Naive B cell (primary cell): ENCODE results near the gene RELL1. TPM values are rescaled to one million over a fixed set of nuclear protein-coding genes. Genes with fewer than 3 reads are reported as not detected.
A peak's percentile ranks its signal among the peaks of the same experiment; 100 is the strongest.

Experiments
- ATAC-seq, 2 donors: fragments of 150-1000 bp; cut with Tn5 transposase; 2 replicates each; pipeline ENCODE4 v1.10.0; 2021; ENCODE audit warnings: low read depth in 2 of 2, mild to moderate bottlenecking in 2 of 2, moderate library complexity in 2 of 2
- DNase-seq: peaks from one replicate; pipeline ENCODE4 v3.0.0; 2022
- H3K27ac Mint-ChIP-seq, 6 donors: one replicate each; pipeline ENCODE4 v1.8.0; 2020 to 2022; ENCODE audit warnings: mild to moderate bottlenecking in 6 of 6, mixed read lengths in 6 of 6, moderate library complexity in 5 of 6, inconsistent platforms in 2 of 6
- H3K27me3 Mint-ChIP-seq, 3 donors: one replicate each; pipeline ENCODE4 v1.8.0; 2021 to 2022; ENCODE audit warnings: mixed read lengths in 3 of 3, mild to moderate bottlenecking in 1 of 3
- H3K36me3 Mint-ChIP-seq, 2 donors: one replicate each; pipeline ENCODE4 v1.8.0; 2020 to 2022; ENCODE audit warnings: mixed read lengths in 2 of 2, inconsistent platforms in 1 of 2, mild to moderate bottlenecking in 1 of 2
- H3K4me1 Mint-ChIP-seq, 3 donors: one replicate each; pipeline ENCODE4 v1.8.0; 2020 to 2022; ENCODE audit warnings: mixed read lengths in 3 of 3, inconsistent platforms in 1 of 3, mild to moderate bottlenecking in 1 of 3, moderate library complexity in 1 of 3
- H3K4me3 Mint-ChIP-seq, 8 donors: one replicate each; pipeline ENCODE4 v1.8.0; 2020 to 2022; ENCODE audit warnings: mild to moderate bottlenecking in 8 of 8, mixed read lengths in 8 of 8, moderate library complexity in 8 of 8, inconsistent platforms in 2 of 8
- H3K9me3 Mint-ChIP-seq, 7 donors: one replicate each; pipeline ENCODE4 v1.8.0; 2020 to 2022; ENCODE audit warnings: mixed read lengths in 7 of 7, mild to moderate bottlenecking in 5 of 7, inconsistent platforms in 2 of 7, moderate library complexity in 1 of 7
- polyA plus RNA-seq, 6 donors: library from polyadenylated mRNA; unstranded; fragments of 300-500 nt; fragmentation: Illumina TruSeq; gene quantifications; one replicate each; pipeline ENCODE4 v1.2.3, GENCODE V29; 2021; ENCODE audit warnings: low read depth in 6 of 6

The RELL1 gene
- polyA plus RNA-seq, 6 donors from 2014 or later, result 0.32 to 1.2 (median 0.59) TPM; not detected in 2

DNA sequence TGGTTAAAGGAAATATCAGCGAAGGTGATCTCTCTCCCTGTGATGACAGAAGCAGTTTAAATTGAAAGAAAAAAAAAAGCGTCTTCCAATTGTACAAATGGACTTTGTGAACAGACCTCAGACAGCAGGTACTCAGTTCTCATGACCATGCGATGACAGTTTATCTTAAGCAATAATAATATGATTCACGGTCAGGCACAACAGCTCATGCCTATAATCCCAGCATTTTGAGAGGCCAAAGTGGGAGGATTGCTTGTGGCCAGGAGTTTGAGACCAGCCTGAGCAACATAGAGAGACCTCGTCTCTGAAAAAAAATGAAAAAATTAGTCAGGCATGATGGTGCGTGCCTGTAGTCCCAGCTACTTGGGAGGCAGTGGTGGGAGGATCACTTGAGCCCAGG lies 51.0 kb downstream of the RELL1 start:
- Mint-ChIP-seq H3K4me1 (peaks cover 0 to 5% (median 0%) of the 10 kb centered on the region in 3 donors), H3K27me3 (no peaks in the 10 kb centered on the region), H3K4me3 (no peak overlapping the region), H3K27ac (no peak overlapping the region), H3K9me3 (peaks cover 0 to 4% (median 0%) of the 10 kb centered on the region in 7 donors), H3K36me3 (peaks cover 0 to 7% of the 10 kb centered on the region in 2 donors)
- DNase-seq, result no peak
- ATAC-seq, result no peak

DNA sequence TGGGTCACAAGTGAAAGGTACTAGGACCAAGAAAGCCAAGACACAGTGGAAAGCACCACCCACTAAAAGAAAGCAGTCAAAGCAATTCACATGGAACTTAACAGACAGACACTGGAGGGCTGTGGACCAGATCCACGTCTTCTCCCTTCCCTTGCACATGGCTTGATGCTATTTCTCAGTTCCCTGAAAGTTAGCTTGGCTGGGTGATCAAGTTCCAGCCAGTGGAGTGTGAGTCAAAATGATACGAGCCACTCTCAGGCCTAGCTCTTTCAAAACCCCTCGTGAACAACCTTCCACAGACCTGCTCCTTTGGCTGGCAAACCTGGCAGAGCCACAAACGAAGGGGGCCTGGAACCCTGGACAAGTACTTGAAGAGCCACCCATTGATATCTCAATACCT lies 52.0 kb downstream of the RELL1 start:
- H3K4me3 Mint-ChIP-seq, result no peak overlapping the region
- H3K27me3 Mint-ChIP-seq, result no peaks in the 10 kb centered on the region
- ATAC-seq (no peak), DNase-seq (no peak)
- peaks cover 0 to 4% (median 0%) of the 10 kb centered on the region in 7 donors for H3K9me3 Mint-ChIP-seq
- H3K27ac Mint-ChIP-seq, result no peak overlapping the region
- H3K4me1 Mint-ChIP-seq, result peaks cover 0 to 5% (median 0%) of the 10 kb centered on the region in 3 donors
- H3K36me3 Mint-ChIP-seq, result peaks cover 0 to 7% of the 10 kb centered on the region in 2 donors

DNA sequence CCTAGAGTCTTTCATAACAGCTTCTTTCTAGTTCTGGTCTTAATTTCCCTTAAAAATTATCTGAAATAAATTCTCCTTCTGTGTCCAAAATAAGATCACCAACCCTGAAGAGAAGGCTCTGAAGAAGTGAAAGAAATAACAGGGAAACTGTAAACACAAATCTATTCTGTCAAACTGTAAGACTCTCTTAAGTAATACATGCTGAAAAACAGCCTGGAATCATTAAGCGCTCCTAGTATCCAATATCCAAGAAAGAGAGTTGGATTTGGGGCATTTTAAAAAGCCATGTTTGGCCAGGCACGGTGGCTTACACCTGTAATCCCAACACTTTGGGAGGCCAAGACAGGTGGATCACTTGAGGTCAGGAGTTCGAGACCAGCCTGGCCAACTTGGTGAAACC lies 53.3 kb downstream of the RELL1 start:
- peaks cover 0 to 7% of the 10 kb centered on the region in 2 donors for H3K36me3 Mint-ChIP-seq
- H3K4me1 Mint-ChIP-seq, result peaks cover 0 to 5% (median 0%) of the 10 kb centered on the region in 3 donors
- H3K27ac Mint-ChIP-seq, result peak overlapping the region in 1 of 6 donors; percentile 20
- no peak overlapping the region for H3K4me3 Mint-ChIP-seq
- no peak for DNase-seq
- no peaks in the 10 kb centered on the region for H3K27me3 Mint-ChIP-seq
- no peak for ATAC-seq
- H3K9me3 Mint-ChIP-seq, result peaks cover 0 to 4% (median 0%) of the 10 kb centered on the region in 7 donors

DNA sequence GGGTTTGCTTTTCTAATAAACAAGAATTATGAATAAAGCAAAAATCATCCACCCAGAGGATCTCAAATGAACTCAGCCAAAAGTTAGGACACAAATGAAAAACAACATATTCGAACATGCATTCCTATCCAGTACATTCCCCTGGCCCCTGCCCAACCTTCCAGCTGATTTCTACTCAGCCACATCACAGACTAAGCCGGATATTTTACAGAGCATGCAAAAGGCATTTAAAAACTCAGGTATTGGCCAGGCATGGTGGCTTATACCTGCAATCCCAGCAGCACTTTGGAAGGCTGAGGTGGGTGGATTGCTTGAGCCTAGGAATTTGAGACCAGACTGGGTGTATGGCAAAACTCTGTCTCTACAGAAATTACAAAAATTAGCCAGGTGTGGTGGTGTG lies 54.6 kb downstream of the RELL1 start:
- DNase-seq, result no peak
- H3K4me3 Mint-ChIP-seq, result no peak overlapping the region
- peaks cover 0 to 5% (median 0%) of the 10 kb centered on the region in 3 donors for H3K4me1 Mint-ChIP-seq
- peaks cover 0 to 4% (median 0%) of the 10 kb centered on the region in 7 donors for H3K9me3 Mint-ChIP-seq
- H3K27ac Mint-ChIP-seq, result peak overlapping the region in 1 of 6 donors; percentile 80
- H3K36me3 Mint-ChIP-seq, result peaks cover 0 to 7% of the 10 kb centered on the region in 2 donors
- no peaks in the 10 kb centered on the region for H3K27me3 Mint-ChIP-seq
- ATAC-seq, result no peak

DNA sequence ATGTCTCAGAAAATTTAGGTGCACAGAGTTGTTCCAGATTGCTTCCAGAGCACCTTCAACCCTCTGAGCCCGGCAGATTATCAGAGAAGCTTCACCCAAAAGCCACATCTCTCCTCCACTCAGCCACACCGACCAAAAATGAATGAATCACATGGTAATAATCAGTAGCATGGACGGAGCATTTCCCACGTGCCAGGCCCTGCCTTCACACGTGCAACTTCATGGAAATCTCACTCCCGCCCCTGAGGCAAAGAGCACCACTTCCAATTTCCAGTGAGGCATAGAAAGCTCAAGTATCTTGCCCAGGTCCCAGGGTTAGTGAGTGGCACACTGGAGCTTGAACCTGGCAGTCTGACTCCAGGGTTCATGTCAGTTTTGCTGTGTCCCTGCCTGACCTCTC lies 56.5 kb downstream of the RELL1 start:
- H3K4me3 Mint-ChIP-seq, result no peak overlapping the region

DNA sequence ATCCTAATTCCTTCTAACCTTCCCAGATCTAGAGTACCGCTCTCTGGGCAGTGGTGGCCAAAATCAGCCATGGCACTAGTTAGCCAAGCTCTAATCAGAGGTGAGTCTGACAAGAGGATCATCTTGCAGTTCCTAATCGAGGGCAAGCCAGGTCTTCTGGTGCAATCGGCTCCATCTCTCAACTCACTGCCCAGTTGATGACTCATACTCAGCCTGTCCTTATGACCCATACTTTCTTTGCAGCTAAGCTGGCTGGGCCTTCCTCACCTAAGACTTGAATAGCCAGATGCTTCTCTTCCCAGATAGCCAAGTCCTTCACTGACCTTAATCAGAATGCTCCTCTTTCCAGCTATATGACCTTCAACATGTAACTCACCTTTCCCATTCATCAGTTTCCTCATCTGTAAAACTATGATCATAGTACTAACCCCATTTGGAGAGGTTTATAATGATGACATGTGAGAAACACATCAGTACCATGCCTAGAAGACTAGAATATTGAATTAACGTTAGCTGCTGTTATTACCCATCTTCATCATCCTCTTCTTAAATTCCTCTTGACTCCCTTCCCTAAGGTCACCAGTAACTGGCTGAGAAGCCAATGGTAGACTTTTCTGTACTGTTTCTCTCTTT lies 57.1 kb downstream of the RELL1 start:
- no peaks in the 10 kb centered on the region for H3K27me3 Mint-ChIP-seq
- no peak for ATAC-seq
- DNase-seq, result no peak
- H3K9me3 Mint-ChIP-seq, result peaks cover 0 to 4% (median 0%) of the 10 kb centered on the region in 7 donors
- H3K36me3 Mint-ChIP-seq, result peaks cover 0 to 7% of the 10 kb centered on the region in 2 donors
- H3K4me1 Mint-ChIP-seq, result no peaks in the 10 kb centered on the region
- peak overlapping the region in 1 of 6 donors; percentile 7 for H3K27ac Mint-ChIP-seq
- no peak overlapping the region for H3K4me3 Mint-ChIP-seq

More for the DNA sequence above, 56.5 kb downstream of the RELL1 start:
- Mint-ChIP-seq H3K4me1 (peaks cover 0 to under 1% (median 0%) of the 10 kb centered on the region in 3 donors), H3K36me3 (peaks cover 0 to 7% of the 10 kb centered on the region in 2 donors), H3K27me3 (no peaks in the 10 kb centered on the region), H3K9me3 (peaks cover 0 to 4% (median 0%) of the 10 kb centered on the region in 7 donors), H3K27ac (no peak overlapping the region)
- ATAC-seq (no peak), DNase-seq (no peak)

DNA sequence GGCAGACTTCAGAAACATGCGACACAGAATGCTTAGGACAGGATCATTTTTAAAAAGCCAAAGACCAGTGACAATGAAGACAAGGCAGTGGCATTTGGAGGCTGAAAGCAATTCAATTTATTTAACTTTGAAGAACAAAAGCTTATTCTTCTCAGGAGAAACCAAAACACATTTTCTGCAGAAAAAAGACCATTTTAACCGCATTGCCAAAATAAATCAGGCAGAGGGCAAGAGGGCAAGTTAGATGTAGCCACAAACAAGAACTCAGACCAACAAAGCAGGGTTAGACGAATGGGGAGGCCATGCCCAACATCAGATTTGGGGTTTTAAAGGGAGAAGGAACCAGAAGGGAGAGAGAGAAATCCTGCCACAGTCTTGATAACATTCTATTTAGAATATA lies 58.9 kb downstream of the RELL1 start:
- H3K27ac Mint-ChIP-seq, result no peak overlapping the region
- ATAC-seq (no peak), DNase-seq (no peak)
- H3K36me3 Mint-ChIP-seq, result peaks cover 0 to 7% of the 10 kb centered on the region in 2 donors
- H3K4me3 Mint-ChIP-seq, result no peak overlapping the region
- no peaks in the 10 kb centered on the region for H3K4me1 Mint-ChIP-seq
- peaks cover 0 to 4% (median 0%) of the 10 kb centered on the region in 7 donors for H3K9me3 Mint-ChIP-seq
- no peaks in the 10 kb centered on the region for H3K27me3 Mint-ChIP-seq

DNA sequence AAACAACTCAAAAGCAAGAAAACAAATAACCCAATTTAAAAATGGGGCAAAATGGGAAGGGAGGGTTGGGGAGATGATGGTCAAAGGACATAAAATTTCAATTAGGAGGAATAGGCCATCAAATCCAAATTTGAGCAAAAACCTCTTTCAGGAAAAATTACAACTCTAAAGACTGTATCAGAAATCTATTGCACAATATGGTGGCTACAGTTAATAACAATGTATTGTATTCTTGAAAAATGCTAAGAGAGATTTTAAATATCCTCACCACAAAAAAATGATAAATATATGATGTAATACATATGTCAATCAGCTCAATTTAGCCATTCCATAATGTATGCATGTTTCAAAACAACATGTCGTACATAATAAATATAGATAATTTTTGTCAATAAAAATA lies 60.7 kb downstream of the RELL1 start:
- no peaks in the 10 kb centered on the region for H3K9me3 Mint-ChIP-seq
- DNase-seq, result no peak
- no peak for ATAC-seq
- H3K27ac Mint-ChIP-seq, result no peak overlapping the region
- no peaks in the 10 kb centered on the region for H3K27me3 Mint-ChIP-seq
- no peaks in the 10 kb centered on the region for H3K36me3 Mint-ChIP-seq
- no peak overlapping the region for H3K4me3 Mint-ChIP-seq
- no peaks in the 10 kb centered on the region for H3K4me1 Mint-ChIP-seq

DNA sequence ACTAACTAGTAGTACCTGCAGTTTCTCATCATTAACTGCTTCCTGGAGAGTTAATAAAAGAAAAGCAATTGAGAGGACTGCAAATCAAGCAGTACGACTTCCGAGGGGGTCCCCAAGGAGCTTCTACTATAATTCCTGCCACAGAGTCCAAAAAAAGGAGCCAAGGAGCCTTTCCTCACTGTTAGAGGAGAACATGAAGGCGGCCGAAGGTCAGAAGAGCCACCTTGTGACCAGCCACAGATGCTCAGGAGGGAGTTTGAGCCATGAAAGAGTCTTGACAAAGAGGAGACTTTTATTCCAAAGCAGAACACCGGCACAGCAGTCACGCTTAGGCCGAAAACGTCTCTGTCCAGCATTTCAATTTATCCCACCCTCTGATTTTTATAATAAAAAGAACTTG lies 62.2 kb downstream of the RELL1 start:
- Mint-ChIP-seq H3K4me1 (no peaks in the 10 kb centered on the region), H3K27me3 (no peaks in the 10 kb centered on the region), H3K27ac (no peak overlapping the region), H3K36me3 (no peaks in the 10 kb centered on the region), H3K4me3 (peak overlapping the region in 1 of 8 donors; percentile 35), H3K9me3 (no peaks in the 10 kb centered on the region)
- DNase-seq (no peak), ATAC-seq (no peak)

DNA sequence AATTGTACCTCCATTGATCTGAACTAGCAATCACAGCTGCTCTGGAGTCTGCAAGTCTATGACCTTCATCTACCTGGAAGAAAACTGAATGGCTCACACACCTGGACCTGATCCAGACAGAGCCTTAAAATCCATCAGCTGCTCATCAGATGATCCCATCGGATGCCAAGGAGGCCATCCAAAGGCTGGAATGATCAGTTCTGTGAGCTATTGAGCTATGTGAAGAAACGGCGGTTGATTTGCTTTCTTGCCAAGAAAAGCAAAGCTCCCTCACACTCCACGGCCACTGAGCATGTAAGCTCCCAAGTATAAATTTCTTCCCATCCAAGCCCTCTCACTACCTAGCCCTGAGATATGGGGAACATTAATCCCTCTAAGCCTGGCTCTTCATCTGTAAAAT lies 63.1 kb downstream of the RELL1 start:
- no peak overlapping the region for H3K4me3 Mint-ChIP-seq
- ATAC-seq (no peak), DNase-seq (no peak)
- H3K9me3 Mint-ChIP-seq, result no peaks in the 10 kb centered on the region
- H3K27ac Mint-ChIP-seq, result peak overlapping the region in 1 of 6 donors; percentile 9
- no peaks in the 10 kb centered on the region for H3K4me1 Mint-ChIP-seq
- H3K36me3 Mint-ChIP-seq, result no peaks in the 10 kb centered on the region
- no peaks in the 10 kb centered on the region for H3K27me3 Mint-ChIP-seq

DNA sequence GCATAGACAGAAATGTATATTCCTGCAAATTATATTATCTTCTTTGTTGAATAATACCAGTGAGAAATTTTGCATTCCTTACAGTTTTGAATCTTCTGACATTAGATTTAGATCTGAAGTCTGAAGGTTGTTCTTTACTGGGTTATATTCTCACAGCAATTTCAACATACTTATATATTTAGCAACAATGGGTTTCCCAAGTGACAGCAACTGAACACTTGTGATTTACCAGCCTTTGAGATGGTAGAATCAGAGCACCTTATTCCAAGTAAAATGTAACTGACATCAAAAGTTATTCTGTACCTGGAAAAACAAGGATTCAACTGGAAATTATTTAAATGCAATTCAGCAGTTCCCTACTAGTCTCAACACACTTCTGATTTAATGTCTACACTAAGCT lies 66.0 kb downstream of the RELL1 start:
- Mint-ChIP-seq H3K9me3 (no peaks in the 10 kb centered on the region), H3K27me3 (no peaks in the 10 kb centered on the region), H3K4me1 (peaks cover 0 to 4% (median 2%) of the 10 kb centered on the region in 3 donors), H3K4me3 (no peak overlapping the region), H3K36me3 (no peaks in the 10 kb centered on the region), H3K27ac (no peak overlapping the region)
- no peak for ATAC-seq
- no peak for DNase-seq

DNA sequence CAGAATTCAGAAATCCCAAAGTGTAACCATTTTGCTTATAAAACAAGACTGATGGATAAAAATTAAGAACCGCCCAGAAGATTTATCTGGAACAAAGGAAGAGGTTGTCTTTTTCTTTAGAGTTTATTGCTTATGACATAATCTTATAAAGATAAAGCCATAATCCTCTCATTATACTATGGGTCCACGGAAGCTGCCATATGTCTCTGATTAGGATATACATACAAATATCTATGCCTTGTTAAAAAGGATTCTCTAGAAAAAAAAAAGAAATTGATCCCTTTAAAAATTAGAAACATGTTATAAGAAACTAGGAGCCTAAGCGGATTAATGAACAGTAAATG lies 70.5 kb downstream of the RELL1 start:
- Mint-ChIP-seq H3K27me3 (no peaks in the 10 kb centered on the region), H3K4me3 (no peak overlapping the region), H3K27ac (peak overlapping the region in 2 of 6 donors; percentile 42 to 71), H3K9me3 (no peaks in the 10 kb centered on the region), H3K4me1 (peaks cover 0 to 7% (median 2%) of the 10 kb centered on the region in 3 donors), H3K36me3 (no peaks in the 10 kb centered on the region)
- DNase-seq (no peak), ATAC-seq (no peak)

DNA sequence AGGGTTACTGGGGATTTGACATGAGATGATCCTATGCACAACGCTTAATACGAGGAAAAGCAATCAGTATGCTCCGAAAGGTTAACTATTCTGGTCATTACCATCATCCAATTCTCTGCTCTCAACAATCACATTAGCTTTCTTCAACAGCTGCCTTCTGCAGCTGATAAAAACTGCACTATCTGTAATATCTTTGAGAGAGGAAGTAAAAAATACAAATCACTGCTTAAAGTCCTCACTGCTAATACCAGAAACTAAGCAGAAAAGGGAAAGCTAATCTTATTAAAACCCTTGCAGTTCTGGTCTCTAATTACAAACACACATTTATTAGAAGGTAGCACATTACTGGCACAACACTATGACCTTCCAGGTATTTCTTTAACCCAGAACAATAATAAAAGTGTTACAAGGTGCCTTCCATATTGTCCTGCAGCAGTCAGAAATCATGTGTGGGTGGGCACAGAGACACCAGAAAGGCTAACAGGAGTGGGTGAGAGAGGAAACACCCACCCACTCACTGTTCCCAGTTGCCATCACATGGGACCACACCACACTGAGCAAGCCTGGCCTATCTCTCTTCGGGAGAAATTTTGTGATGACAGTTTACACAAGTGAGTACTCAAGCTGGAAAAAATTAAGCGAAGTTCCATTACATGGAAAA lies 71.0 kb downstream of the RELL1 start:
- Mint-ChIP-seq H3K27ac (peak overlapping the region in 2 of 6 donors; percentile 42 to 71), H3K4me1 (peaks cover 0 to 7% (median 2%) of the 10 kb centered on the region in 3 donors), H3K4me3 (no peak overlapping the region), H3K36me3 (no peaks in the 10 kb centered on the region), H3K27me3 (no peaks in the 10 kb centered on the region), H3K9me3 (no peaks in the 10 kb centered on the region)
- DNase-seq, result no peak
- no peak for ATAC-seq

DNA sequence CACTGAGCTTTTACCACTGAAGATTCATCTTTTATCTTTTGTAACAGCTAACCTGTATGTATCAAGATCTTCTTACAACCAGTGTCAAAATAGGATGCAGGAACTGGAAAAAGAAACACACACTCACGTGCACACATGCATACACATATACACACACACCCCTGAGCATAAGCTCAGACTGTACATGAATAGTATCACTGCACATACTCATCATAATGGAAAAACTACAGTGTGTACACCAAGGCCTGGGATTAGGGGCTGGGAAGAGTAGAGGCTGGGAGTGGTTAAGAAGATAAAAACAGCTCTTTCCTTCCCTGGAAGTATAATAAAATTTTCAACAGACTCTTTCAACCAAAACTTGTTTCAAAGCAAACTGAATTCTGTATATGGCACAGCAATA lies 73.4 kb downstream of the RELL1 start:
- Mint-ChIP-seq H3K27me3 (no peaks in the 10 kb centered on the region), H3K36me3 (peaks cover 0 to 6% of the 10 kb centered on the region in 2 donors), H3K27ac (no peak overlapping the region), H3K4me1 (peaks cover 0 to 7% (median 2%) of the 10 kb centered on the region in 3 donors), H3K9me3 (peaks cover 0 to 10% (median 1%) of the 10 kb centered on the region in 7 donors), H3K4me3 (no peak overlapping the region)
- no peak for ATAC-seq
- DNase-seq, result no peak
